HG03520 (cell line): ENCODE data around the gene AATF.

Source experiments
- ATAC-seq: cut with Tn5 transposase; IDR thresholded peaks from one replicate; pipeline ENCODE4 v1.9.1; 2021; ENCODE audit warnings: mild to moderate bottlenecking, moderate library complexity; ENCODE audit not compliant: unreplicated experiment

Gene AATF

GRCh38 chr17:36977066-36977465, 28.3 kb downstream of the AATF start:
- no peak for ATAC-seq

- ATAC-seq = no peak
Observed at GRCh38 chr17:36977568-36977967, 28.8 kb downstream of the AATF start.

- ATAC-seq = no peak
Observed at GRCh38 chr17:36978810-36979564, 30.2 kb downstream of the AATF start.

DNA sequence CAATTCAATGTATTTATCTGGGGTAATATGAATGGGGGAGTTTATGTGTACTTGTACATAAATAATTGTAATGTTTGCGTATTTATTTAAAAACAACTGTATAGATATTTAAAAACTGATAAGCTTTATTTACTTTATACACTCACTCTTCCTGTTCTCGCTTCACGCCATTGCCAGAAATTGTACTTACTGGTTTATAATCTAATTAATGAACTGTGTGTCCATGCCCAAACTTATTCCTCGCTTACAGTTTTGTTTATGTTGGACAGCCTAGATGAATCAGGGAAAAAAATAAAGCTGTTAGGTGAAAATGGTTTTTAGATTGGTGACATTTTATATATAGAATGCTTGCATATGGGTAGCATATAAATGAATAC, 30.8 kb downstream of the AATF start:
- no peak for ATAC-seq

DNA sequence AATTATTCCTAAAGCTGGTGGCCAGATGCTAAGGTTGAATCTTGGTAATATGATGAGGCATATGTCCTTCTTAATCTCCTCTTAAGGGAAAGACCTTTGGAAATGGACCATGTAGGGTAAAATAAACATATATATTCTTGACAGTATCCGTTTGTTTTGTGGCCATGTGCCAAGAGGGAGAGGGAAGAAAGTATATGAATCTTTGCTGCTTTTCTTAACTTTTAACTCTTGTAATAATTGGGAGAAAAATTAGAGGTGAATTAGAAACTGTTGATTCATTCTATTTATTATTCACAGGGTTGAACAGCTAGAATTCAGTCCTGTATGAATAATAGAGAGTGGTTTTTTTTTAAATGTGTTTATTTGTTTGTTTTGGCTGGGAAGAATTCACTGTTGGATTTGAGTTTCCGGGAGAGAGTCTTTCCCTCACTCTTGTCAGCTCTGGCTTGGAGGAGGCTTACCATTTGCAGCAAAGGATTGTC, 31.6 kb downstream of the AATF start:
- ATAC-seq = no peak

- ATAC-seq = no peak
Observed at GRCh38 chr17:36983618-36984017, 34.9 kb downstream of the AATF start.

DNA sequence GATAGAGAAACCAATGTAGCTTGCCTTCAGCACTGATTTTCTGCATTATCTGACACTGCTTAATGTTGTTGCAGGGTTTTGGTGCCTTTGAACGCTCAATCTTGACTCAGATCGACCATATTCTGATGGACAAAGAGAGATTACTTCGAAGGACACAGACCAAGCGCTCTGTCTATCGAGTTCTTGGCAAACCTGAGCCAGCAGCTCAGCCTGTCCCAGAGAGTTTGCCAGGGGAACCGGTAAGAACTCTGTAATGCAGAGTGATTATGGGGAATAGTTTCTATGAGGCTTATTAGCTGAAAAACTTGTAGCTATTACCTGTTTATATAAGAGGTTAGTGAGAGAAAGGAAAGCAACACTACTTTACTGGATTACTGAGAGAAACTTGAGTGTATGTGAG, 40.4 kb downstream of the AATF start:
- ATAC-seq = no peak

GRCh38 chr17:36992701-36993100, 43.9 kb downstream of the AATF start:
- no peak for ATAC-seq

DNA sequence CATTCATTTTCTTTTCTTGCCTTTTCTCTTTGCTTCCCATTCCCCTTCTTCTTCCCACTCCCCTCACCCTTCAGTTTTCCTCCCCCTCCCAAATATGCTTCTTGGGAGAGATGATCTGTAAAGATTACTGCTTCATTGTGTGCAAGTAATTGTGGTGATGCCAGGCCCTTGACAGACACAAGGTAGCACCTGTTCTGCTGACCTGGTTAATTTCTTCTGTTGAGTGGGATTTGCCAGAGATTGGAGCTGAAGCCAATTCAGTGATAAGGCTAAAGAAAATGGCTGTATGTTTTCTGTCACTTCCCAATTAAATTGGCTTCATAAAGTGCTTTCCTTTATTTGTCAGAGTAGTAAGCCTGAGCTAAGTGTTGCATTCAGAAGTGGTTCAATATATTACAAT, 44.5 kb downstream of the AATF start:
- ATAC-seq = no peak

- ATAC-seq = no peak
Observed at GRCh38 chr17:36994438-36994837, 45.7 kb downstream of the AATF start.

DNA sequence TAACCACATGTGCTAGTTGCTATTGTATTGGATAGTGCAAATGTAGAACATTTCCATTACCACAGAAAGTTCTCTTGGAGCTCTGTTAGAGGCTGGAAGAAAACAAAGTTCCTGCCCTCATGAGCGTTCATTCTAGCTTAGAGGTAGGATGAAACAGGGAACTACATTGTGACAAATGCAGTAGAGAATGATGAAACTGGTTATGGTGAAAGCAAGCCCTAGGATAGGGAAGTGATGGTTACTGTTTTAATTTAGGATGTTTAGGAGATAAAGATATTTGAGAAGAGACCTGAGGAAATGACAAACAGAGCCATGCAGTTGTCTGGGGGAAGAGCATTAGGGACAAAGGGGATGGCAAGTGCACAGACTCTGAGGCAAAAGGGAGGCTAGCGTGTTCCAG, 50.7 kb downstream of the AATF start:
- no peak for ATAC-seq

GRCh38 chr17:37016780-37017179, 68.0 kb downstream of the AATF start:
- no peak for ATAC-seq

GRCh38 chr17:37017404-37017803, 68.7 kb downstream of the AATF start:
- no peak for ATAC-seq

GRCh38 chr17:37019117-37019740, 70.5 kb downstream of the AATF start:
- ATAC-seq = no peak

DNA sequence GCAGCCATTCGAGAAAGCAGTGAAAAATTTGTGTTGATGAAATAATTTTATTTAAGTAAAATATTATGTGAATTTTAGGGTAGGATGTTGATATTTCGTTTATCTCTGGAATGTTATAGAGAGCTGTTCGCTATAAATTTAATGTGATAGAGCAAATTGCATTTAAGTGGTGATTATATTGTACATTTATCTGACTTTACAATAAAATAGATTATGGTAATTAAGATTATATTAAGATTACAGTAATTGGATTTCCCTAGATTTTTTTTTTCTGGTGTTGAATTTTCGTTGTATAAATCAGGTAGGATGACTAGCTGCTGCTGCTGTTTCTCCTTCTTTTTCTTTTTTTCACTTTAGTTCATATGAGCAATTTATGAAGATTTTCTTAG, 71.0 kb downstream of the AATF start:
- ATAC-seq = no peak

DNA sequence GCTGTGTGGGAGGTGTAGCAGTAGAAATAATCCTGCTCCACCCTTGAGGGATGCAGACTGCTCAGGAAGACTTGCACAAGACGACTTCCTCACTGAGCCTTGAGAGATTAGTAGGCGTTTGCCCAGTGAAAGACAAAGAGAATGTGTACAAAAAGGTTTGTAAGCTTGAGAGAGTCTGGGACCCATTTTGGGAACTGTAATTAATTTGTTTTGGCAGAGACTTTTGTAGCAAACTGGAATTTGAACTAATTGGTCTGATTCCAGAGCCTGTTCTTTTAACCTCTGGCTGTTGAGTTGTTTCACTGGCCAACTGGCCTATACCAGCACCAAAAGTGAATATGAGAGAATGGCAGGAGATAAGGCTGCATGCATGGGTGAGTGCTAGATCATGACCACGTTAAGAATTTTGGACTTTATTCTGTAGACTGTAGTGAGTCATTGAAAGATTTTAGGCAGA, 75.5 kb downstream of the AATF start:
- no peak for ATAC-seq

DNA sequence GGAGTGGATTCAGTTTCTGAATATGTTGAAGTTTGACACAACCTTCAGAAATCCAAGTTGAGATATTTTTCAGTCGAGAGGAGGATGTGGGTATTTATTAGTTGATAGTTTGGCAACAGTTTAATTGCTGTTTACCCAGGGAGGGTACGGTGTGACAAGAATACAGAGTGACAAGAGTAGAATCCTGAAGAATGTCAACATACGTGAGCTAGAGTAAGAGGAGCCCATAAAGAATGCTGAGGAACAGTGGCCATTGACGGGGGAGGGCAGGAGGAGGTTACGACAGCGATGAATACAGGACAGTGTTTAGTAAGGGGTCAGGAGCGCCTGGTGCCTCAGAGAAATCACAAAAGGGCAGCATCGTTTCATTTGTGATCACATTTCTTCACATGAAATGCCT, 76.5 kb downstream of the AATF start:
- ATAC-seq = no peak

GRCh38 chr17:37025847-37026530, 77.2 kb downstream of the AATF start:
- ATAC-seq = no peak

DNA sequence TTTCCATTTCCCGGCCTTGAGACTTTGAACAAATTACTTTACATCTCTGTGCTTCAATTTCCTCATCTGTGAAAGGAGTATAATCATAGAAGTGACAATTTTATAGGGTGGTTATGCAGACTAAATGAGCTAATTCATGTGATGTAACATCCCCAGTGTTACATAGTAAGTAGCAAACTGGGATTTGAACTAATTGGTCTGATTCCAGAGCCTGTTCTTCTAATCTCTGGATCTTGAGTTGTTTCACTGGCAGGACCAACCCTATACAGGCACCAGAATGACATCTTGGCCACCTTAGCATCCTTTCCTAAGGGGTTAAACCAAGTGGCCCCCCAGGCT, 77.7 kb downstream of the AATF start:
- ATAC-seq = no peak

DNA sequence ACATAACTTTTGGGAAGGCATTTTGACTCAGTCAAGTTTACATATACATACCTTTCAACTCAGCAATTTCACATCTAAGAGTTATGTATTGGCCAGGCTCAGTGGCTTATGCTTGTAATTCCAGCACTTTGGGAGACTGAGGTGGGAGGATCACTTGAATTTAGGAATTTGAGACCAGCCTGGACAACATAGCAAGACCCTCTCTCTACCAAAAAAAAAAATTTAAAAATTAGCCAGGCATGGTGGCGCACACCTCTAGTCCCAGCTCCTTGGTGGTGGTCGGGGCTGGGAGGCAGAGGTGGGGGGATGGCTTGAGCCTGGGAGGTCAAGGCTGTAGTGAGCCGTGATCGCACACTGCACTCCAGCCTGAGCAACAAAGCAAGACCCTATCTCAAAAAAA, 79.3 kb downstream of the AATF start:
- ATAC-seq = no peak

DNA sequence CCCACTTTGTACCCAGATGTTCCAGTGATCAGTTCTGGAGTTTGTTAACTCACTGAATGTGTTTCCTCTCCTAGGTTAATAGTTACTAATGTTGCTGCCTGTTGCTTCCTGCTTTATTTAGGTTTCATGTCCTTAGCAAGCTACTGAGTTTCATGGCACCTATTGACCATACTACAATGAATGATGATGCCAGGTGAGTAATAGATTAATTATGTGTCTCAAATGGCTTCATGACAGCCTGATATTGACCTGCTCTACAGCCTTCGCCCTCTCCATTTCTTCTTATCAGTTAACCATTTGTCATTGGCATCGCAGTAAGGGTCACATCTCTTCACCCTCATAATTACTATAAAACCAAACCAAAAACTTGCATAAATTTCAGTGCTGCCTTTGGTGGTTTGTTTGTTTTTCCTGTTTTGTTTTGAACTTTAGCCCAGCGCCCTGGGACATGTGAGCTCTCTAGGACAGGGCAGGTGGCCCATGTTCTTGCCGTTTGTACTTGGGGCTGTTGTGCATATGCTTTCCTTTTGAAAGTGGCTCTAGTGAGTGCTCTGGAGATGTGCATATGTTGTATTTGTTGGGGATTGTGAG, 82.8 kb downstream of the AATF start:
- ATAC-seq = no peak
